Astrocyte of the hippocampus (primary cell): ENCODE measurements around the gene GPR161.

ENCODE experiments used
- DNase-seq: peaks from one replicate; pipeline ENCODE4 v3.0.0; 2011; ENCODE audit warnings: low read depth, low spot score

GPR161 gene

DNA sequence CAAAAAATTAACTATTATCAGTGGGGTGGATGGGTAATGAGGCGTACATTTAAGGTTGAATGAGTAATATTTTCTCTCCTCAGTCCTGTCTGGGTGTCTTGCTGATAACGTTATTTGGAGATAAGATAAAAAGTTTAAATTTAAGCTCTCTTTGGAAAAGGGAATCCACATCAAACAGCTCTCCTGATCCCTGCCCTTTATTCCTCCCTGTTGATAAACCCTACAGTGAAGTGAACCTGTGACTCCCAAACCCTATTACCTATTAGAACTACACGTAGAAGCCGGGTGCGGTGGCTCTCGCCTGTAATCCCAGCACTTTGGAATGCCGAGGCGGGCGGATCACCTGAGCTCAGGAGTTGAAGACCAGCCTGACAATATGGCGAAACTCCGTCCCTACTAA is 9.9 kb upstream of the GPR161 start:
- DNase-seq = no peak

DNA sequence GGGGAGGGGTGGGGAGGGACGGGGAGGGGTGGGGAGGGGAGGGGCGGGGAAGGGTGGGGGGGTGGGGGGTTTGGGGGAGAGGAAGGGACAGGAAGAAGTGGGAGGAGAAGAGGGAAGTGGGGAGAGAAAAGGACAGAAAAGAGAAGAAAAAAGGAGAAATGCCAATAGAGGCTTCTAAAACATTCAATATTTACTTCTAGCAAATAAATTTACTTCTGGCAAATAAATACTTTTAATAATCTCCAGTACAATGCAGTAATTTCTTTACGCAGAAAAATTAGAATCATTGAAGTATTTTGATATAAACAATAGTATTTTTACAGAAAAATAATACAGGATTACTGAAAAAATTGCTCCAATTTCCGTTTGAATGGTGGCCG is 9.4 kb upstream of the GPR161 start:
- DNase-seq = no peak

DNA sequence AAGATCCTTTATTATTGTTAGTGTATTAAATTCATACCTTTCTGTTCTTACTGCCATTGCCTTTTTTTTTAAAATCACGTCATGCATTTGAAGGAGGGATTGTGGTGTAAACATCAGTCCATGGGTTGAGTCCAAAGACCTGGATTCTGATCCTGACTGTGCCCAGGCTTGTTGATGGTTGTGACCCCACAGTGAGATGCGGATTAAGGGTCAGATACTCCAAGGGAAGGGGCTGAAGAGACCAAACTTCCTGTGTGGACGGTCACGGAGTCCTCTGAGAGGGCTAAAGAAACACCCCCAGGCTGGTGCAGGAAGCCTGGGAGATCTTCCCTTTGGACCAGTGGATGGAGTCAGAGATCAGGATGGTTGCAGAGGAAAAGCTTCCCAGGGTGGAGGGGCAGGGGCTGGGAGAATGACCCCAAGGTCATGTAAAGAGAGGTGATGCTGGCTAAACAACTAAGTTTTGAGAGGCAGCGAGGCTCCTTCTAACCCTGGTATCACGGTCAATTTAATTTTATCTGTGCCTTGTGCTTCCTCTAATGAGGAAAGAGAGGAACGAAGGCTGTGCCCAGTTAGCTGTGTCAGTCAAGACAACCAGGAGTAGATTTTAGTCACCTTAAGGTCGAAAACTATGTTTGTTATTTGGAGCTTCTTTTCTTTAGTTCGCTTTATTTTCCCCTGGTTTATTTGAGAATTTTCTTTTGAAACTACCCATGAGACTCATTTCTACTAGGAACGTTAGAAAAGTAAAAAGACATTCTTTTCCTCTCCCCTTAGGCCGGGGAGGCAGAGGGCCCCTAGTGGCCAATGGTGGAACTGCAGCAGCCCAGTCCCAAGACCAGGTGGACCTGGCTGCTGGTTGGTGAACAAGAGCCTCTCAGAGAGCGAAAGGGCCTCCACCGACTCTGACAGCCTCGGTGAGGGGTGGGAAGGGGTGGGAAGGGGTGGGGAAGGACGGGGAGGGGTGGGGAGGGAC is 8.7 kb upstream of the GPR161 start:
- DNase-seq = peak; percentile 94

DNA sequence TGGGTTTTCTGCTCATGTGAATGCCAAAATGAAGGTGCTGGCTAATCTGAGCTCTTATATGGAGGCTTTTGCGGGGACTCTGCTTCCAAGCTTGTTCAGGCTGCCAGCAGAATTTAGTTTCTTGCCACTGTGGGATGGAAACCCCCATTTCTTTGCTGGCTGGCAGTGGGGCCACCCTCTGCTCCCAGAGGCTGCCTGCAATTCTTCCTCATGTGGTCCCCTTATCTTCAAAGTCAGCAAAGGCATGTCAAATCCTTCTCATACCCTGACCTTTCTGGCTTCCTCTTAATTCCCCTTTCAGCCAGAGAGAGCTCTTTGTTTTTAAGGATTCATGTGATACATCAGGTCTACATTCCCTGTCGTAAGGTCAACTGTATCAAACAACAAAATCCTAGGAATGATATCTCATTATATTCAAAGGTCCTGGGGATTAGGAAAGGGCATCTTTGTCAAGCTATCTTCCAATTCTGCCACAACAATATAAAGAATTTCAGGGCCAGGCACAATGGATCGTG is 5.2 kb upstream of the GPR161 start:
- no peak for DNase-seq

DNA sequence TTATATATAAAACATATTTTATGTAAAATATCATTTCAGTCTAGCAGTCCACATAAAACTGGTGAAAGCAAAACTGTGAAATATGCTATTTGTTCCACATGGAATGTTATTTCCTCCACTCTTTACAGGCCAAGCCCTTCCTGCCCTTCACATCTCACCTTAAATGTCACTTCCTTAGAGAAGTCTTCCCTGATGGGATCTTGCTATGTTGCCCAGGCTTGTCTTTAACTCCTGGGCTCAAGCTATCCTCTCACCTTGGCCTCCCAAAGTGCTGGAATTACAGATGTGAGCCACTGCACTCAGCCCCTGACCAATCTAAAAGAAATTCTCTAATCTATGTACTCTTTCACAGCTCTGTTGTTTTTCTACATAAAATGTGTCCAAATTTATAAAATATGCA is 2.3 kb upstream of the GPR161 start:
- DNase-seq = no peak

DNA sequence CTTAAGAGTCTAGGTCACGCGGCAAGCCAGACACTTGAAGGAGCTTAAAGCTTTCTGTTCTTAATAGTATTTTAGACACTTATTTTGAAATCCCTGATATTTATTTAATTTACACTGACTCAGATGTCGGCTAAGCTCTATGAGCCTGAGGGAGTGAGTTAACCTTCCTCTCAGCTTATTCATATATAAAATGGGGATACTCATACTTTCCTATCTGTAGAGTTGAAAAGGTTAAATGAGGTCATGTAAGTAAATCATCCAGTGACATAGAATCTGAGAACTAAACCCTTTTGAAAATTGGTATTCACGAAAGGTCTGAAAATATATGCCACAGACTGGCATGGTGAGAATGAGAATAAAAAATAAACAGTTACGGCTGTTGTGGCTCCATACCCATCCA is 1.4 kb upstream of the GPR161 start:
- no peak for DNase-seq

DNA sequence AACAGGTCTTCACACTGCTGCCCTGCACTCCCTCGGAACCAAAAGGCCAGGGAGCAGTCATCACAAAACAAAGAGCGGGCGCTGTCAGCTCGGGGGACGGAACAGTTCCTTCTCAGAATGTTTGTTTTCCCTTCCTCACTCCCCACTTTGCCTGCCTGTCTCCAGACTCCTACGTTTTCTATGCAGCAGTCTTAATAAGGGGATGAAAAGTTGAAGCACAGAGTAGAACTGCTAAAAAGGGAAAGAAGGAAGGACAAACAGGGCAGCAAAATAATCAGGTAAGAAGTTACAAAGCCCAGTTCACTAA is 738 bp upstream of the GPR161 start:
- no peak for DNase-seq

DNA sequence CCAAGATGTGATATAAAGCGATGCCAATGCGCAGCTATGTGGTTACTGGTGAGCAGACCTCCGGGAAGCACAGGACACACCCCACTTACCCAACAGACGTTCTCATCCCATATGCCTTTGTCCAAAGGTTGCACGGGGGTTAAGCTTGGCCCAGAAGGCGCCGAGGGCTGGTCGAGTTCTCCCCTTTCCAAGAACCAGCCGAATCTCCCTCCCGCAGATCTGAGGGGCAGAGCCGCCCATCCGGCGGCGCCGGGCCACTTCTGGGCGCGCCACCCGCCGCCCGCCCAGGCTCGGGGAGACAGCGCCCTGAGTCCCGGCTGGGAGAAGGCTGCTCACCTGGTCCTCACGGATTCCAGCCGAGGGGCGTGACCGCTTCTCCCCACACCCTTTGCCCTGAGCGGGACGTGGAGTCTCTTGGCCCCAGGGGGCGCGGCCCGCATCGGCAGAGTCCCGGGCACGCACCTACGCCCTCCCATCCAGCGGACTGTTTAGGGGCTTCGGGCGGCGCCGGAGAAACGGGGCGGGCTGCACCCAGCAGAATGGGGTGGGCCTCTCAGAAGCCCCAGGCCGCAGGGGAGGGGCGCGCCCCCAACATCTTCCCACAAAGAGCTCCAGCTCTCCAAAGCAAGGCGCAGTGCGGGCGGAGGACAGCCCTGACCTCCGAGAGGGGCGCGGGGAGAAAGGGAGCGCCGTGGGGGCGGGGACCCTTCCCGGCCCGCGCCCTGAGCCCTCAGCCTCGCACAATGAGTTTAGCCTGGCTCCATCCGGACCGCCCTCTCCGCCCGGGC is 615 bp downstream of the GPR161 start:
- peak; percentile 54 for DNase-seq

DNA sequence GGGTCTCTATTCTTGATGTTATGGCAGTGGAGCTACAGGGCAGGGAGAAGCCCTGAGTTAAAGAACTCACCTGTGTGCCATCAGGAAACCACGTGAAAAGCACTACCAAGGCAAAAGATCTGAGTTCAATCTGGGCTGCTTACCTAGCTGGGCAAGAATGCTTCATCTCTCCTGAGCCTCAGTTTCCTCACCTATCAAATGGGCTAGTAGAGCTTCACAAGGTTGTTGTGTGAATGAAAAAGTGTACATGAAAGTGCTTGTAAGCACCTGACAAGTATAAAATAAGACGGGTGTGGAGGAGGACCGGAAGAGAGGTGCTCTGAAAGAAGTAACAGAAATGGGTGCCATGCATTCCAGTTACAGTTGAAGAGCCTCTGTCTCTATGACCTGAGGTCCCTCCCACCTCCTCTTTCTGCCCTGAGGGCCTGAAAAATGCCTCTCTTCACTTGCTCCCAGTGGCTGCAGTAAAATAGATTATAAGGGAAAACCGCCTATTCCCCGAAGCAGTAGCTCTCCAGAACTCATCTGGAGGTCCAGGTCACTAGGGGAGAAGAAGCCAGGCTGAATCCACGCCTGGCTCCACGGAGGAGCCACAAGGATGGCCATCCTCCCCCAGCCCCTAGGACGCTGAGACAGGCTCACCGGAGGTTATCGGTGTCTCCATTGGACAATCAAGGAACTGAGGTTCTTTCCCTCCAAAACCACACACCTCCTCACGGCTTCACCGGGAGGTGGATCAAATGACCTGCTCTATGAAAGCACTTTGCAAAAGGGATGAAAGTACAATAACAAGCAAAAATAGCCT is 1.4 kb downstream of the GPR161 start:
- DNase-seq = no peak

DNA sequence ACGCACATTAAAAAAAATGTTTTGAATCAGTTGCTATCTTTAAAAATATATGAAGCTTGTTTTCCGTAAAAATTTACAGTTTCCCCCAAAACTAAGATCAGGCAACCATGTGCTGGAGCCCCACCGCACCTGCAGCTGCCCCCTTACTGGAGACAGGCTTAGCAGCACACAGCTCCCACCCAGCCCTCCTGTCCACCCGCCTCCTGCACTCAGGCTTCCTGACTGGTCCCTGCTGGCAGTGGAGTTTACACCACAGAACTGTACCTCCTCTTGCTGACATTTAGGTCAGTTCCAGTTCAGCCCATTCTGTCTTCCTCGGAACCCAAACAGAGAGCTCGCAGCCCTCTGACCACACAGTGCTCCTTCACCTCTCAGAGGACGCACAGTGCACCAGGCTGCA is 2.1 kb downstream of the GPR161 start:
- peak; percentile 25 for DNase-seq

DNA sequence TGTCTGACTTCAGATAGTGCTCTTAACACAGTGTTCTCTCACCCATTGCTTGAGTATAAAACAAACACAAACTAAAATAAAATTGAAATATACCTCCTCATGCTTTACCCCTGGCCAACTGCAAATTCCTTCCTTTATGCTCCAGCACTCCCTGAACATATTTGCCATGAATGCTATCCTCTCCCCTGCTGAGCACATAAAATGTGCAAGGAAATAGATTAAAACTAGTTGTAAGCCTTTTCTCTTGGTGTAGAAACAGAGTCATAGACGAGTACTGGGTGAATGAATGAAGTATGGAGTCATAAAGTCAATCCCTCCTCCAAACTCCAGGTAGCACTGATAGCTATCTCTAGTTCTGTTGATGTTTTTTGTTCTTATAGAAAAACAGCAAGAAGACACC is 2.6 kb downstream of the GPR161 start:
- DNase-seq = peak; percentile 53

DNA sequence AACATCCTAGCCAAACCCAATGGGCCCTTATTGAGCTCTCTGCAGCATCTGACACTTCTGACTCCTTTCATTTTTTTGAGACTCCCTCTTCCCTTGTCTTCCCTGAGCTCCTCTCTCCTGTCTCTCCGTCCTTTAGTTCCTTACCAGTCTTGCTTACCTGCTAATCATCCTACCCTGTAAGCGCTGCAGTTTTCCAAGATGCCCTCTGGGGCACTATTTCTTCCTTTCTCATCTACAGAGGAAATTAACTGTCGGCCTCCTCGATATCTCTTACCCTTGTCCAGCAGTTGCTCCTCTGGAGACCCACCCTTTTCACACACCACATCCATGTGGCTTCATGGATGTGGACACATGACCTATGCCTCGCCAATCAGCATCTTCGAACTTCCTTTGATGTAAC is 6.8 kb downstream of the GPR161 start:
- no peak for DNase-seq

DNA sequence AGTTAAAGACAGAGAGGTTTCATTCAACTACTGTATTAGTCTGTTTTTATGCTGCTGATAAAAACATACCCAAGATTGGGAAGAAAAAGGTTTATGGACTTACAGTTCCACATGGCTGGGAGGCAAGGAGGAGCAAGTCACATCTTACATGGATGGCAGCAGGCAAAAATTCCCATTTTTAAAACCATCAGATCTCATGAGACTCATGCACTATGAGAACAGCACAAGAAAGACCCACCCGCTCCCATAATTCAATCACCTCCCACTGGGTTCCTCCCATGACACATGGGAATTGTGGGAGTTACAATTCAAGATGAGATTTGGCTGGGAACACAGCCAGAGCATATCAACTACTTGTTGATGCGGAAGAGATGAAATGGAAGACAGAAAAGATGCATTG is 9.2 kb downstream of the GPR161 start:
- no peak for DNase-seq

DNA sequence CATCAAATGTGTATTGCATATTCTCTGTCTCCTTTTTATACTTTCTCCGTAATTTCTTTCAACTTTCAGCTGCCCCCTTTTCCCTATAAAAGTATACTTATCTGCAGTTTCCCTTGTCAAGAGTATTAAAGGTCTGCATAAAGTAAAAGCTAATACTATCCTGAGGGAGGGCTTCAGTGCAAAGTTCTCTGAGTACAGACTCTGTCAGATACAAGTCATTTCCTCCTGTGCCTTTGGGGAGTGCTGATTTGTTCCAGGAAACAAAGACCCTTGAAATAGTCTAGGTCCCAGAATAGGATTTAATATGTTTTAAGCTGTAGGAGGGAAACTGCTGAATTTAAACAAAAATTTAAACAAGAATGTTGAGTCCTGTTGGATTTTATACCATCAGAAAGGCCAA is 11.7 kb downstream of the GPR161 start:
- DNase-seq = no peak

DNA sequence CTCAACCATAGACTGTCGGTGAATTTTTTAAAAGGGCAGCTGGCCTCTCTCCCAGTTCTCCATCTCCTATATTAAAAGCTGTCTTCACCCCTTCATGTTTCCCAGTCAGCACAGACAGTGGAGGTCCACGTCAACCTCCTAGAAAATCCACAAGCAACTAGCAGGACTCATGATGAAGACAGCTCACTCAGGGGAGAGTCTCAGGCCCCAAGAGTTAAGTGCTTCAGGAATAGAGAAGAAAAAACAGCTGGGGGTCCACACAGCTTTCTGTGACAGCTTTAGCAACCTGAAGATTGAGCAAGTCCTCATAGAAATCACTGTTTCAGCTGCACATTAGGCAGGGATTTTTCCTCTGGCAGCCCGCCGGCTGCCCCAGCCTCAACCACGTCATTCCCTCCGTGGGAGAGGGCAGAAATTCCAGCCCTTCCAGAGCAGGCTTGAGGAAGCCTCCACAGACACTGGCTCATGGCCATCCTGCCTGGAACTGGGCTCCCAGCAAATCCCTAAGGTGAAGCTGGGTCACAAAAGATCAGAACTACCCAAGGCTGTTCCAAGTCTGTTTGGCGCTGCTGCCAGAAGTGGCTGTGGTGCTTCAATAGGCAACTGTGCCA is 15.2 kb downstream of the GPR161 start:
- DNase-seq = peak; percentile 90

DNA sequence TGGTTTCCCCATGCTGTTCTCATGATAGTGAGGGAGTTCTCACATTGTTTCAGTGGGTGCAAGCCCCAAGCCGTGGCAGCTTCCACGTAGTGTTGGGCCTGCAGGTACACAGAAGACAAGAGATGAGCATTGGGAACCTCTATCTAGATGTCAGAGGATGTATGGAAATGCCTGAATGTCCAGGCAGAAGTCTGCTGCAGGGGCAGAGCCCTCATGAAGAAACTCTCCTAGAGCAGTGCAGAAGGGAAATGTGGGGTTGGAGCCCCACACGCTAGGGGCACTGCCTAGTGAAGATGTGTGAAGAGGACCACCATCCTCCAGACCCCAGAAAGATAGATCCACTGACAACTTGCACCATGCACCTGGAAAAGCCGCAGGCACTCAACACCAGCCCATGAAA is 17.0 kb downstream of the GPR161 start:
- DNase-seq = no peak

DNA sequence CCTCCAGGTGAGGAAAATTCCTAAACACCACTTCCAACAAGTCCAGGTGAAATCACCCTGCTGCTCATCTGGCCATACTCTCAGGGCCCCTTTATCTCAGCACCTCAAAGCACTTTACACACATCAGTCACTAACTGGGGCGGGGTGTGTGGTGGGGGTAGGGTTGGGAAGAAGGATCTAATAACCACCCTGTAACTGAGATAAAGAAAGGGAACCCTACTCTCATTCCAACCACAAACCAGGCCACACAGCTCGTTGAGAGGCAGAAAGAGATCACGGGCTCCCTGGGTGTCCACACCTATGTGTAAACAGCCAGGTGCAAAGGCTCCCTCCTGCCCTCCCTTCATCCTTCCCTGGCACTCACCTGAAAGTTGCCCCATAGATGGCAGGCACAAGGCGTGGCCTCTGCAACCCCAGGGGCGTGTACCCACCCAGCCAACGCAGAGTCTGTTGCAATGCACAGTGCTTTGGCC is 20.4 kb downstream of the GPR161 start:
- no peak for DNase-seq

DNA sequence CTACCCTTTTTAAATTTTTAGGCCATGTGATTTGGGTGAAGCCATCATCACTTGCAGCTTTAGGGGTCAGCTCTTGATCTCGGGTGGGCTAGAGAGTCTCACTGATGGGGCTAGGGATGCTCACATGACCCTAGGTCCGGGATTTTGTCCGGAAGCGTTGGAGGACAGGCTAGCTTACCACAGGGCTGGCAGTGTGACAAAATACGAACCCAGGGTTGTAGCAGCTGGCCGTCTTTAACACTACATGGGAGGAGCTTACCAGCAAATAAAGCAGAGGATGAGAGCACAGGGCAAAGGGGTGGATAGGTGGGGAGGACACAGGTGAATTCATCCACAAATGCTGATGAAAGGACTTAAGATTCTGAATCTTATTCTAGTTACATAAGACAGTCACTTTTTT is 21.9 kb downstream of the GPR161 start:
- no peak for DNase-seq

DNA sequence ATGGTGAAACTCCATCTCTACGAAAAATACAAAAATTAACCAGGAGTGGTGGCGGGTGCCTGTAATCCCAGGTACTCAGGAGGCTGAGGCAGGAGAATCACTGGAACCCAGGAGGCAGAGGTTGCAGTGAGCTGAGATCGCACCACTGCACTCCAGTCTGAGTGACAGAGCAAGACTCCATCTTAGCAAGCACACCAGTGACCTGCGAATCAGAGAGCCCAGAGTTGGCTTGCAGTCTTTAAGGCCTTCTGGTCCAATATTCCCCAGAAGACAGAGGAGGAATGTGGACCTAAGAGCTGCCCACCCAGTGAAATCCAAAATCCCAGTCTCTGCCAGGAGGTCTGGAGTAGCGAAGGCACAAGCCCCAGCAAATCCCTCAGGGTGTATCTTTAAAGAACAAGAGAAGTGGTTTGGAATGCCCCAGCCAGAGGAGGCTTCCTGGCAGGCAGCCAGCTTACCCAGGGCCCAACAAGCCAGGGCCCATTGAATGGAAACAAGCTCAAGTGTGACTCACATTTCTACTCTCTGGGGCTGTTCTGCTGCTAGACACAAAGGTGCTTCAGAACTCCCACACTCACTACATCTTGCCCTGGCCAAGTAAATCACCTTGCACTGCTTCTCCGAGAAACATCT is 23.9 kb downstream of the GPR161 start:
- peak; percentile 96 for DNase-seq

DNA sequence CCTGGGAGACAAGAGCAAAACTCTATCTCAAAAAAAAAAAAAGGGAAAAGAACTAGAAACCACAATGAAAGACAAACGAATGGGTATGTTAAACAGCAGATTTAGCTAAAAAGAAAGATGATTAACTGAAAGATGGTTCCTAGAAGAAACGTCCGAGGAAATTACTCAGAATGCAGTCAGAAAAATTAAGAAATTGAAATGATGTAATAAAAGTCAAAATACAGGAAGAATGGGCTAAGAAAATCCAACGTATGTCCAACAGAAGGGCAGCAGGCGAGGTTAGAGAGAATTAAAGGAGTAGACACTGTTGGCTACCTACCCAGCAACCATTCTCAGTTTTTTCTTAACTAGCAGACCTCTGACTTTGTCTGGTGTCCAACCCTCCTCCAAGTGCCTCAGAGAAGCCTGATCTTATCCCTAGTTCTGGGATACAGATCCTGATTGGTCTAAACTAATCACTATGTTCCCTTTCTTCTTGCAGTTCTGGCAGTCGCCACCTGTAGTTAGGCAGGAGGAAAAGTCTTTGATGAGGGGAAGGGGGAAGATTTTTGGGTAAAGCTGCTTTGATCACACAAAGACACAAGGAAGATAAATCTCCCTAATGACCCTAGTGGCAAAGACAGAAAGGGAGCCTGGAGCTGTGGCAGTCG is 25.7 kb downstream of the GPR161 start:
- DNase-seq = no peak
